Stomach smooth muscle (tissue), 2 donors: ENCODE results near the gene RELN.
"Not testable (repeated sequence)": the region's sequence is repeated elsewhere in the genome, so short reads cannot be mapped to it uniquely, and the experiment has no call there.

Experiments used
- H3K27ac ChIP-seq: one replicate; pipeline ENCODE4 v1.7.0; 2013; ENCODE audit warnings: mild to moderate bottlenecking, low read length, inconsistent platforms
- H3K27me3 ChIP-seq, 2 donors: one replicate each; pipeline ENCODE4 v1.7.0; 2013; ENCODE audit warnings: low read length in 2 of 2; ENCODE audit not compliant: insufficient read depth in 2 of 2, control insufficient read depth in 1 of 2
- H3K36me3 ChIP-seq, 2 donors: one replicate each; pipeline ENCODE4 v1.7.0; 2013; ENCODE audit warnings: low read length in 2 of 2; ENCODE audit not compliant: control insufficient read depth in 2 of 2, insufficient read depth in 2 of 2
- H3K4me1 ChIP-seq: one replicate; pipeline ENCODE4 v1.7.0; 2013; ENCODE audit warnings: low read length; ENCODE audit not compliant: control insufficient read depth, insufficient read depth
- H3K4me3 ChIP-seq, 2 donors: one replicate each; pipeline ENCODE4 v1.7.0; 2013; ENCODE audit warnings: low read length in 2 of 2
- H3K9ac ChIP-seq, 2 donors: one replicate each; pipeline ENCODE4 v1.7.0; 2013; ENCODE audit warnings: low read length in 2 of 2, mild to moderate bottlenecking in 1 of 2
- H3K9me3 ChIP-seq, 2 donors: one replicate each; pipeline ENCODE4 v1.7.0; 2013; ENCODE audit warnings: low read length in 2 of 2; ENCODE audit not compliant: control insufficient read depth in 2 of 2
- donor health status: healthy.
- donor health status: Pancreatic carcinoma.

The RELN gene

DNA sequence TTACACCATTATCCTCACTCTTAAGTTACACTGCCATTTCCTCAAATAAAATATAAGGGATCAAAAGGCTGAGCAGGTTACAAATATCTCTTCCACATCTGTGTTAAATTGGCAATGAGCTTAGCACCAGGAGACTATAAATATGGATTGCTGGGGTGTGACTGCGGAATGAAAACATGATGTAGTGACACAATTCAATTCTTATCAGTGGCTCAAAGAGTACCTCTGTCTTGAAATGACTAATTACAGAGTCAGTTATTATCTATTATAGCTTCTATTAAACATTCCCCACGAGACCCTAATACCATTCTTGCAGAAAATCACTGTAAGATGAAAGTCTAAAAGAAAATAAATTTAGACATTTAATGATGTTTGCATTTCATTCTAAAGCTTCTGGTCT, 67.1 kb downstream of the RELN start:
- no peak overlapping the region for H3K9ac ChIP-seq
- H3K4me3 ChIP-seq, result no peak overlapping the region
- H3K9me3 ChIP-seq, result no peaks in the 10 kb centered on the region
- no peaks in the 10 kb centered on the region for H3K36me3 ChIP-seq
- H3K27ac ChIP-seq, result no peak overlapping the region
- no peaks in the 10 kb centered on the region for H3K4me1 ChIP-seq
- H3K27me3 ChIP-seq, result no peaks in the 10 kb centered on the region

DNA sequence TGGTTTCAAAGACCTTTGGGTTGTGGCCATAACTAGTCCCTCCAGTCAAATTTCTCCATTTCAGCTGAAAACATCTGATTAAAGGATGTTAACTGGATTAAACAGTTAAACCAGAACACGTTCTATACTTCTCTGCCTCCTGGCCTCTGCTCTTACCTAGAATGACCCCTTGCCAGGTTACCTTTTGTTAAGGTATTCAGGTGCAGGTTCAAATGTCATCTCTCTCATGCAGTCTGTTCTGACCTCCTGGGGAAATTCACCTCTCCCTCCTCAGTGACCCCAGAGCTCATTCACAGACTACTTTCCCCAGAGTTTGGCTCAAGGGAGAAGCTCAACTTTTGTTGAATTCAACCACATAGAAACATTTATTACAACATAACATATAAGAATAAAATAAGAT, 67.8 kb downstream of the RELN start:
- Histone ChIP-seq H3K9ac (no peak overlapping the region), H3K4me1 (no peaks in the 10 kb centered on the region), H3K27ac (no peak overlapping the region), H3K27me3 (no peaks in the 10 kb centered on the region), H3K4me3 (no peak overlapping the region), H3K9me3 (no peaks in the 10 kb centered on the region), H3K36me3 (no peaks in the 10 kb centered on the region)

DNA sequence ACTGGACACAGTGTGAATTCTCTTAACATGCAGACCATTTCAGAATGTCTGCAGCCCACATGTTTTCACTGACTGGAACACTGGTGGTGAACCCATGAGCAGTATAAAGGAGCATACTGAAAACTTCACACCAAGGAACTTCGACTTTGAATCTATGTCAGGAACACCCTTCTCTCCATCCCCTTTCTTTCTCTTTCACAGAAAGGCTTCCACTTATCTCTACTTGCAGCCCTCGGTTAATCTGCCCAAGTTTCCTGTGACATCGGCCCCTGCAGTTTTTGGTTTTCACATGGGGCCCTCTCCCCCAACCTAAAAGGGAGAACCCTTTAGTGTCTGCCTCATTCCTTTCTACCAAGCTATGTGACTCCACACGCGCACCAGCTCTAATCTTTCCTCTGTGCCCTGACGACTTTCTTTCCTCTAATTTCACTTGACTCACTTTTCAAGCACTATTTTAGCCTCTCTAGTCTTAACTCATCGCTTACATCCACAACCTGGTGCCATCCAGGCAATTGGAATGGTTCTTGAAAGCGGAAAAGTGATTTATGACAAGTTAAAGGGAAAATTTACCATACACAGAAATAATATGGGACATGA, 70.1 kb downstream of the RELN start:
- Histone ChIP-seq H3K27ac (no peak overlapping the region), H3K9me3 (no peaks in the 10 kb centered on the region), H3K4me3 (no peak overlapping the region), H3K4me1 (no peaks in the 10 kb centered on the region), H3K36me3 (no peaks in the 10 kb centered on the region), H3K27me3 (no peaks in the 10 kb centered on the region), H3K9ac (no peak overlapping the region)

DNA sequence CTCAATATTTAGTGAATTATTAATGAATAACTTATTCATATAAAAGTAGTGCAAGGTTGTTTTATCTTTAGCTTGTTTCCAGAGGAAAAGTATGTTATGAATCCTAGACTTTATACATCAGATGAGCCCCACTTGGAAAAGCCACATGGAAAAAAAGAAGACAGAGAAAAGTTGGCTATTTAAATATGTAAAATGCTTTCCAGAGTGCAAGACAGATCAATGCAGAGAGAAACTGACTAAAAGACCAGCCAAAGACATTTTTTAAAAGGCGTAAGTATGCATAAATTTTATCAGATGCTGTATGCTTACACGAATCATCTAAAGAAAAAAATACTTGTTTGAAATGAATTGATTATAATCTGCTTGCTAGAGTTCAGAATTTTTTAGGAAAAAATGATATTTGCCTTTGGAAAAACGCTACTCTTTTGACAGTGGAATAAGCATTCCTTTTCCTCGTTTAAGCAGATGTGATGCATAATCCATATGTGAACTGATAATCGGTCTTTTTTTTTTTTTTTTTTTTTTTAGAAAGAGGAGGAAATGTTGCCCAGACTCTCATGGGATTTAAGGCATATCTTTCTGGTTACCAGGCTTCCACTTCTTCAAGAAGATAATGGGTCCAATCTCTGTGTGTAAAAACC, 70.7 kb downstream of the RELN start:
- no peaks in the 10 kb centered on the region for H3K27me3 ChIP-seq
- no peak overlapping the region for H3K27ac ChIP-seq
- H3K36me3 ChIP-seq, result no peaks in the 10 kb centered on the region
- no peak overlapping the region for H3K4me3 ChIP-seq
- no peaks in the 10 kb centered on the region for H3K9me3 ChIP-seq
- no peak overlapping the region for H3K9ac ChIP-seq
- H3K4me1 ChIP-seq, result no peaks in the 10 kb centered on the region

DNA sequence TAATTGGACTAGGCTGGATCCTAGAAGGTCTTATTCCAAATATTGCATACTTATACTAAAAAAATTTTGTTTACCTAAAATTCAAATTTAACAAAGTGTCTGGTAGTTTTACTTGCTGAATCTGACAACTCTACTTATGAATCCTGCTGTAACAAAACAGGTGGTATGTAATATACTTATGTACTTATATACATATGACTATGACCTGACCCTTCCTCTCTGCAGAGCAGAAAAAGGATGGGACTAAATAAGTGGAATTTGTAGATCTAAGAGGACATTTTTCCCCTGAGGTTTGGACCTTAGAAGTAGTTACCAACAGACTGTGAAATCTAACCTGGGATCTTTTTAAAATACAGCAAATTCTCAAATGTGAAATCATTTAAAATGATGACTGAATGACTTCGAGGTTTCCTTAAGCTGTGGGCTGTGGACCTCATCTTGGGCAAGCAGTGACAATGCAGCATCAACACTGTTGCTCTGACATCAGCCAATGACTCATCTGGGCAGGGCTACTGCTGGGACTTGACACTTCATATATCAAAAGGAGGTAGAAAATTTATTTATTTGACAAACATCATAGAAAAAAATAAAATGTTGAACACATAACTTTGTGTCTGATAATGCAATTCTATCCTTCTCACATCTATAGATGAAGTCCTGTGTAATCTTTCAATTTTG, 73.6 kb downstream of the RELN start:
- H3K27ac ChIP-seq, result no peak overlapping the region
- no peak overlapping the region for H3K4me3 ChIP-seq

DNA sequence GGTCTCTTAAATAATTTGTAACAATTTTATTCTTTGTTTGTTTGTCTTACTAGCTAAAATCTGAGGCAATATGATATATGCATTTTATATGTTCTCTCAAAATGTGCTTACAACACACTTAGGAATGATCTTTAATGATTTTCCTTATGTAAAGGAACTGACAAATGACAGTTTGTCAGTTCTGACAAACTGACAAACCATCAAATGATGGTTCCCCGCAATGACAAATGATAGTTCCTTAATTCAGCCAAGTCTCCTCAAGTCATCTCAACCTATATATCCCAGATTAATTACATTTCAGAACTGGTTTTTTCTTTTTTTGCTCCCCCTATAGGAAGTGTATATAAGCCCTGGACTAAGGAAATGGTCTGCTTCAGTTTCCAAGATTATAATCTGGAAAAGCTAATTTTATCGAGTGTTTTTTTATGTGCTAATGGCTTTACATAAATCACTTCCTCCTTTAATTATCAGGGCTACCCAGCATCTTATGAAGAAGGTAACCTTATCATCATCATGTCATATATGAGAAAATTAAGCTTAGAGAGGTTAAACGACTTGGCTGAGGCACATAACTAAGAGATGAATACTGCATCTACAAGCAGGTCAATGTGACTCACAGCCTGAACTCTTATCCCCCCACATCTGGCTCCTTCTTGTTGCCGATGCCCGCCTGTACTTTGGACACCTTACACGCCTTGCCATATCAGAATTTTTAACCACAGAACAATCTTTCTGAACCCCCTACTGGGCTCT, 75.1 kb downstream of the RELN start:
- Histone ChIP-seq H3K4me3 (no peak overlapping the region), H3K27ac (no peak overlapping the region), H3K9me3 (no peaks in the 10 kb centered on the region)

More for the DNA sequence above, 73.6 kb downstream of the RELN start:
- no peaks in the 10 kb centered on the region for H3K36me3 ChIP-seq
- H3K9me3 ChIP-seq, result no peaks in the 10 kb centered on the region
- no peaks in the 10 kb centered on the region for H3K27me3 ChIP-seq
- no peak overlapping the region for H3K9ac ChIP-seq
- H3K4me1 ChIP-seq, result no peaks in the 10 kb centered on the region

DNA sequence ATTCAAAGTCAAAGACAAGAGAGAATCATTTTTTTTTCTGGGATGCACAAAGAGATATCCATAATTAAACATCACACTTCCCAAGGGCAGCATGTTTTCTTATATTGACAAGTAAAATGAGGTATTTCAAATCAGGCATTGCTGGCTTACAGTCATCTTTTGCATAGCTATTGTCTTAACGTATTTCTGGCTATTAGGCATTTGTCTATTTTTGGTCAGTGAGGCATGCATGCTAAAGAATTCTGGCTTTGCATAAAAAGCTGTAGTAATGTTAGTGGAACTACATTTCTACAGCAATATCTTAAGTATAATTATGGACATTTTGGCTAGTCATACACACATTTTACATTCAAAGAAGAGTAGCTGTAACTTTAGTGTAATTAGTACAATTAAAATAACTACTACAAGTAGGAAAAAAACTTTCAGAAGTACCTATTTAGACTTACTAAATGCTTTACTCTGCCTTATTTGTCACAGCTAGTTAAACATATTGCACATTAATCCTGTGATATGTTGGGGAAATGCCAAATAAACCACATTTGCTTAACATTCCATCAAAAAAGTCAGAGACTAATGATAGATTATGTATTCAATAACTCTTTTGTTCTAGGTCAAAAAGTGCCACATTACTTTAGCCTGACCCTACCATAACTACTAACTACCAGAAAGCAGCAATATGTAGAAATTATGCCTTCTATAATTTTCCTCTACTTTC, 76.4 kb downstream of the RELN start:
- H3K27me3 ChIP-seq, result no peaks in the 10 kb centered on the region
- H3K36me3 ChIP-seq, result no peaks in the 10 kb centered on the region
- no peak overlapping the region for H3K4me3 ChIP-seq
- no peak overlapping the region for H3K9ac ChIP-seq
- no peaks in the 10 kb centered on the region for H3K9me3 ChIP-seq
- H3K4me1 ChIP-seq, result no peaks in the 10 kb centered on the region
- no peak overlapping the region for H3K27ac ChIP-seq

More for the DNA sequence above, 75.1 kb downstream of the RELN start:
- no peaks in the 10 kb centered on the region for H3K36me3 ChIP-seq
- H3K27me3 ChIP-seq, result no peaks in the 10 kb centered on the region
- H3K9ac ChIP-seq, result no peak overlapping the region
- H3K4me1 ChIP-seq, result no peaks in the 10 kb centered on the region

DNA sequence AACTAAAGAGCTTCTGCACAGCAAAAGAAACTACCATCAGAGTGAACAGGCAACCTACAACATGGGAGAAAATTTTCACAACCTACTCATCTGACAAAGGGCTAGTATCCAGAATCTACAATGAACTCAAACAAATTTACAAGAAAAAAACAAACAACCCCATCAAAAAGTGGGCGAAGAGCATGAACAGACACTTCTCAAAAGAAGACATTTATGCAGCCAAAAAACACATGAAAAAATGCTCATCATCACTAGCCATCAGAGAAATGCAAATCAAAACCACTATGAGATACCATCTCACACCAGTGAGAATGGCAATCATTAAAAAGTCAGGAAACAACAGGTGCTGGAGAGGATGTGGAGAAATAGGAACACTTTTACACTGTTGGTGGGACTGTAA, 78.4 kb downstream of the RELN start:
- H3K36me3 ChIP-seq, H3K27me3 ChIP-seq, H3K4me3 ChIP-seq, H3K4me1 ChIP-seq, H3K9ac ChIP-seq, H3K27ac ChIP-seq, H3K9me3 ChIP-seq: not testable (repeated sequence)

DNA sequence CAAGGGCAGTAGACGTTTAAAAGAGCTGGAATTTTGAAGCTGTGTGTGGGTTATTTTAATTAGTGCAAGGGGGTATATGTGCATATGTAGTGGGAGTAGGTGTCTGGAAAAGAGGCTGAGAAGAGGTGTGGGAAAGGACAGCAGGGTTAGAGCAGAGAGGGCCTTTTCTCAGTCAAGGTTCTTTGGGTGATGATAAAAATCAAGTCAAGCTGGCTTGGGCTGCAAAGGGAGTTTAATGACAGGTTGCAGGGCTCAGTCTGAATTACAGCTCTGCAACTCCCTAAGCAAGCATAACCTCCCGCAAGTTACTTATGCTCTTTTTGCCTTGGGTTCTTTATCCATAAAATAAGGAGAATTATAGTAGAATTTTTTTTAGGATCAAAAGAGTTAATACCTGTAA, 83.5 kb downstream of the RELN start:
- Histone ChIP-seq H3K27ac (no peak overlapping the region), H3K9ac (no peak overlapping the region), H3K36me3 (no peaks in the 10 kb centered on the region), H3K27me3 (no peaks in the 10 kb centered on the region), H3K4me3 (no peak overlapping the region), H3K4me1 (no peaks in the 10 kb centered on the region), H3K9me3 (no peaks in the 10 kb centered on the region)

DNA sequence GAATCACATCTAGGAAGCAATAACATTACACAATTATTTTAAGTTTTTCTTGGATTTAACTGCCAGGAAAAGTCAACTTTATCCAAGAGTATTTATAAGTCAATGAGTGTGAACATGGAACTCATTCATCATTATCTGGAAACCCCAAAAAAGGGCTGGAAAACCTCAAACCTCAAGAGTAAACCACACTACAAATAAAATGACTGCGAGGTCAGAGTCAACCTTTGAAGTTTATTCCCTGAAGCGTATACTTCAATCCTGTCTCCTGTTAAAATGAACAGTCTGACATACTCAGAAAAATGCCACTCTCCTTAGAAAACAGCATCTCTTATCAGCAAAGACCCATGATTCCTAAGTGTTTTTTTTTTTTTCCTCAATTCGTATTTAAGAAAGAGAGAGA, 86.5 kb downstream of the RELN start:
- no peaks in the 10 kb centered on the region for H3K9me3 ChIP-seq
- H3K4me1 ChIP-seq, result no peaks in the 10 kb centered on the region
- H3K9ac ChIP-seq, result no peak overlapping the region
- no peaks in the 10 kb centered on the region for H3K27me3 ChIP-seq
- H3K27ac ChIP-seq, result no peak overlapping the region
- no peak overlapping the region for H3K4me3 ChIP-seq
- no peaks in the 10 kb centered on the region for H3K36me3 ChIP-seq
